SK-N-SH (cell line): ENCODE results near the gene ATF4. TPM values are rescaled to one million over a fixed set of nuclear protein-coding genes. Genes with fewer than 3 reads are reported as not detected.

Experiments
- CTCF ChIA-PET: fragments of 300-600, 350-600 bp; formaldehyde crosslinking; extraction: SDS; loops from one replicate; lab custom pipeline; 2021; lab: Yijun Ruan, JAX
- POLR2A ChIA-PET: fragments of 350-600 bp; sonication (Branson Sonifier 250); formaldehyde crosslinking; extraction: SDS; loops from one replicate; lab custom pipeline; 2020; ENCODE audit warnings: antibody characterized with exemption, inconsistent platforms; lab: Yijun Ruan, JAX
- DNase-seq: peaks from one replicate; pipeline ENCODE4 v3.0.0; 2012
- H2AFZ ChIP-seq: fragments of 200-600 bp; sonication (generic); 2 replicates; pipeline ENCODE4 v1.8.1; 2016; ENCODE audit warnings: antibody characterized with exemption, mild to moderate bottlenecking, low read depth
- H3F3A ChIP-seq: fragments of 200-600 bp; sonication (generic); replicated peaks from 2 replicates; pipeline ENCODE3; 2016; ENCODE audit warnings: antibody characterized with exemption, mild to moderate bottlenecking; ENCODE audit not compliant: insufficient read depth
- H3K27ac ChIP-seq, 2 experiments: fragments of 200-500 bp in 1 of 2; fragments of 200-600 bp in 1 of 2; sonication (Bioruptor generic) in 1 of 2; sonication (generic), shearing (Covaris generic) in 1 of 2; 2 replicates each; pipeline versions ENCODE4 v1.5.1 to v1.6.1; 2014 to 2016; ENCODE audit warnings: low read depth in 2 of 2, inconsistent platforms in 1 of 2, low read length in 1 of 2, mild to moderate bottlenecking in 1 of 2, mixed read lengths in 1 of 2
- H3K27me3 ChIP-seq: fragments of 200-600 bp; sonication (generic), shearing (Covaris generic); 2 replicates; pipeline ENCODE4 v1.6.1; 2016; ENCODE audit warnings: mixed run types; ENCODE audit not compliant: insufficient read depth
- H3K36me3 ChIP-seq, 2 experiments: fragments of 200-500 bp in 1 of 2; fragments of 200-600 bp in 1 of 2; sonication (Bioruptor generic) in 1 of 2; sonication (generic) in 1 of 2; replicated peaks in 1 of 2; 2 replicates each; pipeline versions ENCODE3 to v1.5.1; 2014 to 2016; ENCODE audit warnings: low read length in 1 of 2, mild to moderate bottlenecking in 1 of 2; ENCODE audit not compliant: insufficient read depth in 2 of 2, control insufficient read depth in 1 of 2
- H3K4me1 ChIP-seq, 2 experiments: fragments of 200-500 bp in 1 of 2; fragments of 200-600 bp in 1 of 2; sonication (Bioruptor generic) in 1 of 2; sonication (generic), shearing (Covaris generic) in 1 of 2; 2 replicates each; pipeline versions ENCODE4 v1.5.1 to v1.6.1; 2014 to 2016; ENCODE audit warnings: low read depth in 1 of 2, low read length in 1 of 2, mixed run types in 1 of 2; ENCODE audit not compliant: insufficient read depth in 2 of 2, control insufficient read depth in 1 of 2
- H3K4me2 ChIP-seq: fragments of 200-600 bp; sonication (generic), shearing (Covaris generic); 2 replicates; pipeline ENCODE4 v1.6.1; 2017; ENCODE audit warnings: mixed run types
- H3K4me3 ChIP-seq, 2 experiments: fragments of 200-500 bp in 1 of 2; fragments of 200-600 bp in 1 of 2; sonication (Bioruptor generic) in 1 of 2; sonication (generic), shearing (Covaris generic) in 1 of 2; 2 replicates each; pipeline versions ENCODE4 v1.5.1 to v1.8.1; 2014 to 2016; ENCODE audit warnings: low read depth in 2 of 2, inconsistent platforms in 1 of 2, low read length in 1 of 2, mild to moderate bottlenecking in 1 of 2, mixed read lengths in 1 of 2, moderate library complexity in 1 of 2
- H3K79me2 ChIP-seq: fragments of 200-600 bp; sonication (generic); 2 replicates; pipeline ENCODE4 v1.8.1; 2017; ENCODE audit warnings: mild to moderate bottlenecking; ENCODE audit not compliant: insufficient read depth
- H3K9ac ChIP-seq: fragments of 200-600 bp; sonication (generic); 2 replicates; pipeline ENCODE4 v1.6.1; 2017; ENCODE audit warnings: mixed run types
- H3K9me2 ChIP-seq: fragments of 200-600 bp; sonication (generic); 2 replicates; pipeline ENCODE4 v1.6.1; 2017; ENCODE audit warnings: mixed run types
- H3K9me3 ChIP-seq: fragments of 200-600 bp; sonication (generic); 2 replicates; pipeline ENCODE4 v1.6.1; 2017; ENCODE audit warnings: mixed run types, mild to moderate bottlenecking, moderate library complexity
- H4K20me1 ChIP-seq: fragments of 200-600 bp; sonication (generic); 2 replicates; pipeline ENCODE4 v1.6.1; 2017; ENCODE audit warnings: mild to moderate bottlenecking, mixed run types; ENCODE audit not compliant: insufficient read depth
- CTCF ChIP-seq: fragments of 200-600 bp; sonication (generic); IDR thresholded peaks from 2 replicates; pipeline ENCODE4 v1.6.1; 2017; ENCODE audit warnings: antibody characterized with exemption, mild to moderate bottlenecking, moderate library complexity
- EP300 ChIP-seq, 2 experiments: IDR thresholded peaks; 2 replicates each; pipeline versions ENCODE4 v1.4.0 to v1.6.1; 2012; ENCODE audit warnings: borderline replicate concordance in 1 of 2, low read depth in 1 of 2, low read length in 1 of 2
- EZH2phosphoT487 ChIP-seq: fragments of 200-600 bp; sonication (generic); IDR thresholded peaks from 2 replicates; pipeline ENCODE4 v1.6.1; 2017; ENCODE audit warnings: low read depth, mixed run types, mild to moderate bottlenecking, antibody characterized with exemption, moderate library complexity, borderline replicate concordance
- FOXJ3 ChIP-seq: sonication (generic); formaldehyde crosslinking; IDR thresholded peaks from 2 replicates; pipeline ENCODE4 v1.5.1; 2020; ENCODE audit warnings: mild to moderate bottlenecking, missing genetic modification reagents
- FOXM1 ChIP-seq: IDR thresholded peaks from 2 replicates; pipeline ENCODE4 v1.4.0; 2012; ENCODE audit warnings: low read depth, mild to moderate bottlenecking
- MEF2A ChIP-seq: IDR thresholded peaks from 2 replicates; pipeline ENCODE4 v1.4.0; 2012; ENCODE audit warnings: low read depth, borderline replicate concordance
- NFIC ChIP-seq: IDR thresholded peaks from 2 replicates; pipeline ENCODE4 v1.4.0; 2012; ENCODE audit warnings: borderline replicate concordance
- RAD21 ChIP-seq: IDR thresholded peaks from 2 replicates; pipeline ENCODE4 v1.6.1; 2012; ENCODE audit warnings: mild to moderate bottlenecking, low read length
- RCOR1 ChIP-seq: fragments of 150-350 bp; IDR thresholded peaks from 2 replicates; pipeline ENCODE4 v1.6.1; 2017; ENCODE audit warnings: antibody characterized with exemption, low read length
- RFX5 ChIP-seq: IDR thresholded peaks from 2 replicates; pipeline ENCODE4 v1.6.1; 2012; ENCODE audit warnings: mild to moderate bottlenecking, improper control_type of control experiment, low read length
- SIN3A ChIP-seq: IDR thresholded peaks from 2 replicates; pipeline ENCODE4 v1.6.1; 2012; ENCODE audit warnings: low read depth, mild to moderate bottlenecking, low read length, moderate library complexity, borderline replicate concordance
- SMC3 ChIP-seq: IDR thresholded peaks from 2 replicates; pipeline ENCODE4 v1.6.1; 2012; ENCODE audit warnings: low read depth, low read length, improper control_type of control experiment
- USF1 ChIP-seq: IDR thresholded peaks from 2 replicates; pipeline ENCODE4 v1.4.0; 2012; ENCODE audit warnings: low read depth, borderline replicate concordance
- ZBTB33 ChIP-seq: IDR thresholded peaks from 2 replicates; pipeline ENCODE4 v1.4.0; 2012; ENCODE audit warnings: low read depth, borderline replicate concordance
- WGBS: methylation state at CpG from one replicate; pipeline ENCODE4 v1.1.6; 2017; ENCODE audit warnings: low lambda C conversion rate; 5-methylcytosine and 5-hydroxymethylcytosine counted together
- polyA plus RNA-seq, 3 experiments: library from polyadenylated mRNA; depleted of rRNA; stranded (reverse); fragments of >200 nt; gene quantifications; 2 replicates each; pipeline ENCODE4 v1.2.3, GENCODE V29; 2012

Gene ATF4
- polyA plus RNA-seq, 1 of the 3 experiments (the other 2 are of a cell fraction): 375 TPM

GRCh38 chr22:39492186-39492585 lies 28.2 kb upstream of the ATF4 start (continued):
- TF ChIP-seq ZBTB33 (no peak), FOXM1 (no peak), USF1 (no peak), MEF2A (no peak)

GRCh38 chr22:39493759-39494158 lies 26.6 kb upstream of the ATF4 start:
- Histone ChIP-seq H3K9me3 (no peaks in the 10 kb centered on the region), H3K4me2 (no peak overlapping the region), H3K79me2 (no peaks in the 10 kb centered on the region)
- POLR2A ChIA-PET: interaction anchor here (0.7 kb wide), 1 partner anchor 26 kb away, joined by 3 read pairs; no protein-coding TSS in a partner anchor
- TF ChIP-seq RCOR1 (no peak), ZBTB33 (no peak), NFIC (no peak), RFX5 (no peak), RAD21 (no peak), SMC3 (no peak)
- TF ChIP-seq, all 33 proteins: peak for 0
- 52% methylated on average over 4 of the region's 4 CpGs for WGBS
- Histone ChIP-seq H2AFZ (no peak overlapping the region), H3K4me3 (no peak overlapping the region), H3K9me2 (no peaks in the 10 kb centered on the region), H3K9ac (no peak overlapping the region), H3K36me3 (no peaks in the 10 kb centered on the region), H3K27ac (no peak overlapping the region), H3K27me3 (no peaks in the 10 kb centered on the region), H3K4me1 (peaks cover 0 to 10% of the 10 kb centered on the region in 2 experiments; a peak in 1 of 4 replicates), H4K20me1 (no peaks in the 10 kb centered on the region), H3F3A (no peaks in the 10 kb centered on the region)
- CTCF ChIA-PET: interaction anchor here (0.6 to 3.3 kb wide), 18 partner anchors 8 to 144 kb away, joined by 3 to 18 read pairs (median 4); partner anchors contain the start of gene MIEF1
- DNase-seq: no peak

- ChIA-PET CTCF (interaction anchor here (0.8 to 2.0 kb wide), 11 partner anchors 10 to 95 kb away, joined by 3 to 14 read pairs (median 4); partner anchors contain the start of gene TAB1), POLR2A (no interaction called here)
- H4K20me1 ChIP-seq: no peaks in the 10 kb centered on the region
- H3K9me2 ChIP-seq: no peaks in the 10 kb centered on the region
- no peak overlapping the region for H2AFZ ChIP-seq
- H3K4me1 ChIP-seq: peaks cover 0 to 12% of the 10 kb centered on the region in 2 experiments; a peak in 1 of 4 replicates
- H3K4me3 ChIP-seq: no peak overlapping the region
- H3F3A ChIP-seq: no peaks in the 10 kb centered on the region
- no peak overlapping the region for H3K9ac ChIP-seq
- H3K4me2 ChIP-seq: no peak overlapping the region
- no peaks in the 10 kb centered on the region for H3K36me3 ChIP-seq
- H3K27ac ChIP-seq: no peak overlapping the region
- H3K27me3 ChIP-seq: no peaks in the 10 kb centered on the region
- WGBS: 56% methylated on average over 4 of the region's 10 CpGs
- no peaks in the 10 kb centered on the region for H3K79me2 ChIP-seq
- no peaks in the 10 kb centered on the region for H3K9me3 ChIP-seq
- DNase-seq: no peak
- no peak for TF ChIP-seq FOXJ3
- TF ChIP-seq CTCF: no peak
- TF ChIP-seq EZH2phosphoT487: no peak
- TF ChIP-seq USF1: no peak
- TF ChIP-seq EP300 (IDR thresholded peaks at IDR 0.05; ENCODE audit: borderline replicate concordance in 1 of 2, low read depth in 1 of 2, low read length in 1 of 2): no peak
- TF ChIP-seq MEF2A: no peak
- no peak for TF ChIP-seq SIN3A
- no peak for TF ChIP-seq SMC3
Observed at GRCh38 chr22:39494471-39495120, 25.8 kb upstream of the ATF4 start.
